Suprapubic skin (tissue), 4 donors: Measurements from ENCODE around the gene TAF10.

Experiments used
- CTCF ChIP-seq, 2 donors: fragments of 200-600 bp in 1 of 2; fragments of 450-650 bp in 1 of 2; sonication (generic) in 1 of 2; IDR thresholded peaks; one replicate each; pipeline ENCODE4 v1.5.1; 2016 to 2019; ENCODE audit warnings: antibody characterized with exemption in 2 of 2, mild to moderate bottlenecking in 1 of 2, moderate library complexity in 1 of 2
- EP300 ChIP-seq: sonication (generic); formaldehyde crosslinking; IDR thresholded peaks from one replicate; pipeline ENCODE4 v1.6.1; 2017; ENCODE audit warnings: antibody characterized with exemption
- POLR2A ChIP-seq, 2 donors: fragments of 450-650 bp; IDR thresholded peaks; one replicate each; pipeline ENCODE4 v1.6.1; 2017; ENCODE audit warnings: antibody characterized with exemption in 2 of 2, mild to moderate bottlenecking in 2 of 2, moderate library complexity in 2 of 2
- POLR2AphosphoS5 ChIP-seq, 3 donors: sonication (generic); formaldehyde crosslinking; IDR thresholded peaks; one replicate each; pipeline ENCODE4 v1.6.1; 2017; ENCODE audit warnings: antibody characterized with exemption in 3 of 3

- TF ChIP-seq POLR2AphosphoS5 (IDR thresholded peaks at IDR 0.05): no peak
- TF ChIP-seq CTCF (IDR thresholded peaks at IDR 0.05): no peak
- no peak for TF ChIP-seq POLR2A (IDR thresholded peaks at IDR 0.05)
- TF ChIP-seq EP300: no peak
These were observed 12.1 kb downstream of the TAF10 start for GRCh38 chr11:6599881-6600390.
